Liver (tissue), 9 donors: ENCODE measurements around the gene PIGT. TPM values are rescaled to one million over a fixed set of nuclear protein-coding genes. Genes with fewer than 3 reads are reported as not detected.
A peak's percentile ranks its signal among the peaks of the same experiment; 100 is the strongest.

Experiments
- DNase-seq: peaks from one replicate; pipeline ENCODE4 v3.0.0-alpha.2; 2017; ENCODE audit warnings: low spot score
- H3K27ac ChIP-seq, 2 donors: one replicate each; pipeline ENCODE4 v1.7.0; 2013; ENCODE audit warnings: inconsistent platforms in 2 of 2, low read length in 2 of 2, control low read depth in 1 of 2, low read depth in 1 of 2, mild to moderate bottlenecking in 1 of 2
- H3K27me3 ChIP-seq, 4 donors: one replicate each; pipeline versions ENCODE4 v1.6.1 to v1.7.0; 2013; ENCODE audit warnings: low read length in 3 of 4, inconsistent platforms in 1 of 4, mild to moderate bottlenecking in 1 of 4, moderate library complexity in 1 of 4; ENCODE audit not compliant: control insufficient read depth in 4 of 4, insufficient read depth in 4 of 4
- H3K36me3 ChIP-seq, 4 donors: one replicate each; pipeline versions ENCODE4 v1.6.1 to v1.7.0; 2013; ENCODE audit warnings: low read length in 3 of 4, mild to moderate bottlenecking in 3 of 4, low read depth in 1 of 4, moderate library complexity in 1 of 4; ENCODE audit not compliant: control insufficient read depth in 4 of 4, insufficient read depth in 3 of 4
- H3K4me1 ChIP-seq, 4 donors: one replicate each; pipeline versions ENCODE4 v1.6.1 to v1.7.0; 2013; ENCODE audit warnings: low read length in 3 of 4, mild to moderate bottlenecking in 3 of 4, moderate library complexity in 1 of 4; ENCODE audit not compliant: control insufficient read depth in 4 of 4, insufficient read depth in 4 of 4
- H3K4me3 ChIP-seq, 3 donors: one replicate each; pipeline versions ENCODE4 v1.6.1 to v1.7.0; 2013; ENCODE audit warnings: low read length in 3 of 3, control low read depth in 1 of 3, low read depth in 1 of 3, mild to moderate bottlenecking in 1 of 3
- H3K9ac ChIP-seq, 2 donors: one replicate each; pipeline ENCODE4 v1.7.0; 2013; ENCODE audit warnings: low read length in 2 of 2, mild to moderate bottlenecking in 2 of 2, moderate library complexity in 2 of 2, control low read depth in 1 of 2, low read depth in 1 of 2
- H3K9me3 ChIP-seq, 4 donors: one replicate each; pipeline versions ENCODE4 v1.6.1 to v1.7.0; 2013; ENCODE audit warnings: low read length in 3 of 4; ENCODE audit not compliant: control insufficient read depth in 4 of 4
- EGR1 ChIP-seq, 2 donors: IDR thresholded peaks; 2 replicates each; pipeline ENCODE4 v1.6.1; 2016 to 2018; ENCODE audit warnings: antibody characterized with exemption in 2 of 2, low read depth in 2 of 2
- FOXA1 ChIP-seq: IDR thresholded peaks from 2 replicates; pipeline ENCODE4 v1.6.1; 2016; ENCODE audit warnings: antibody characterized with exemption
- FOXA2 ChIP-seq: IDR thresholded peaks from 2 replicates; pipeline ENCODE4 v1.6.1; 2016; ENCODE audit warnings: antibody characterized with exemption
- GABPA ChIP-seq, 2 donors: IDR thresholded peaks in 1 of 2; conservative IDR thresholded peaks in 1 of 2; 2 replicates each; pipeline ENCODE4 v1.6.1; 2016; ENCODE audit warnings: antibody characterized with exemption in 2 of 2, mild to moderate bottlenecking in 1 of 2, moderate library complexity in 1 of 2
- HNF4A ChIP-seq, 2 donors: conservative IDR thresholded peaks; 2 replicates each; pipeline ENCODE4 v1.6.1; 2016; ENCODE audit warnings: antibody characterized with exemption in 2 of 2, mild to moderate bottlenecking in 2 of 2
- HNF4G ChIP-seq: IDR thresholded peaks from 2 replicates; pipeline ENCODE4 v1.6.1; 2016; ENCODE audit warnings: antibody characterized with exemption
- JUND ChIP-seq, 2 donors: IDR thresholded peaks; 2 replicates each; pipeline ENCODE4 v1.6.1; 2016; ENCODE audit warnings: antibody characterized with exemption in 2 of 2
- NR2F2 ChIP-seq: IDR thresholded peaks from 2 replicates; pipeline ENCODE4 v1.6.1; 2016; ENCODE audit warnings: antibody characterized with exemption
- REST ChIP-seq: IDR thresholded peaks from 2 replicates; pipeline ENCODE4 v1.6.1; 2016; ENCODE audit warnings: antibody characterized with exemption, mild to moderate bottlenecking
- RXRA ChIP-seq, 2 donors: IDR thresholded peaks; 2 replicates each; pipeline ENCODE4 v1.6.1; 2017 to 2018; ENCODE audit warnings: antibody characterized with exemption in 2 of 2, mild to moderate bottlenecking in 1 of 2
- SP1 ChIP-seq: IDR thresholded peaks from 2 replicates; pipeline ENCODE4 v1.6.1; 2018; ENCODE audit warnings: antibody characterized with exemption, mild to moderate bottlenecking
- TAF1 ChIP-seq: conservative IDR thresholded peaks from 2 replicates; pipeline ENCODE4 v1.6.1; 2016; ENCODE audit warnings: antibody characterized with exemption, mild to moderate bottlenecking
- YY1 ChIP-seq: IDR thresholded peaks from 2 replicates; pipeline ENCODE4 v1.6.1; 2016; ENCODE audit warnings: antibody characterized with exemption, mild to moderate bottlenecking
- ZBTB33 ChIP-seq: IDR thresholded peaks from 2 replicates; pipeline ENCODE4 v1.6.1; 2016; ENCODE audit warnings: antibody characterized with exemption
- WGBS: extraction: QIAGEN DNeasy Blood & Tissue Kit; methylation state at CpG from one replicate; pipeline ENCODE4 v1.1.7; 2013; 5-methylcytosine and 5-hydroxymethylcytosine counted together
- polyA plus RNA-seq, 2 donors: library from polyadenylated mRNA; stranded (reverse) in 1 of 2; unstranded in 1 of 2; fragments of 200-250 nt in 1 of 2; fragments of >200 nt in 1 of 2; fragmentation: Nextera tagmentation in 1 of 2; extraction: Ambion mirVana in 1 of 2; gene quantifications; one replicate each; pipeline versions ENCODE4 v1.2.1 to v1.2.3, GENCODE V29; 2013 to 2015
- total RNA-seq, 2 donors: library from RNA; depleted of rRNA; stranded (reverse); fragments of >200 nt; gene quantifications; one replicate each; pipeline ENCODE4 v1.2.3, GENCODE V29; 2014
- TF ChIP-seq, protein P1 (sequence below): fragments of 150-350 bp; IDR thresholded peaks from 2 replicates; pipeline ENCODE4 v1.5.1; 2017; ENCODE audit warnings: improper control_type of control experiment, low read depth, low read length; ENCODE audit not compliant: missing input control
- TF ChIP-seq, protein P2 (sequence below): IDR thresholded peaks from 2 replicates; pipeline ENCODE4 v1.6.1; 2016; ENCODE audit warnings: antibody characterized with exemption
- donor health status: healthy.
- donor health status: healthy.
- donor health status: healthy.
- donor health status: healthy.
- donor health status: healthy.

PIGT gene
- total and polyA plus RNA-seq, 4 donors: 14.4 to 64.5 (median 34.1) TPM

GRCh38 chr20:45407783-45408645 is 7.9 kb upstream of the PIGT start, which contains the start of gene DBNDD2:
Gene DBNDD2, plus strand, starts transcription at chr20:45408289. Its CDS starts 179 bp downstream, at chr20:45408468.
- peaks cover 0 to 2% (median 0%) of the 10 kb centered on the region in 4 donors for H3K27me3 ChIP-seq
- DNase-seq: no peak
- no peaks in the 10 kb centered on the region for H3K9me3 ChIP-seq
- peak within 1 kb of the TSS in 1 of 2 donors; percentile 70 for H3K27ac ChIP-seq
- peak within 1 kb of the TSS; percentile 5 to 73 (median 21) for H3K4me3 ChIP-seq
- peaks cover 0 to 19% (median 11%) of the 10 kb centered on the region in 4 donors for H3K4me1 ChIP-seq
- no peak within 1 kb of the TSS for H3K9ac ChIP-seq
- peaks cover 0 to 3% (median 1%) of the 10 kb centered on the region in 4 donors for H3K36me3 ChIP-seq
- 89% methylated on average over 21 of the region's 21 CpGs for WGBS
- TF ChIP-seq EGR1 (IDR thresholded peaks at IDR 0.05; ENCODE audit: low read depth in 2 of 2) (no peak), SP1 (no peak), JUND (IDR thresholded peaks at IDR 0.05) (no peak), FOXA2 (no peak), NR2F2 (no peak), HNF4A (conservative IDR thresholded peaks at IDR 0.05) (no peak), ZBTB33 (no peak), TAF1 (no peak), FOXA1 (no peak), REST (no peak), YY1 (no peak)
- TF ChIP-seq, protein P1, sequence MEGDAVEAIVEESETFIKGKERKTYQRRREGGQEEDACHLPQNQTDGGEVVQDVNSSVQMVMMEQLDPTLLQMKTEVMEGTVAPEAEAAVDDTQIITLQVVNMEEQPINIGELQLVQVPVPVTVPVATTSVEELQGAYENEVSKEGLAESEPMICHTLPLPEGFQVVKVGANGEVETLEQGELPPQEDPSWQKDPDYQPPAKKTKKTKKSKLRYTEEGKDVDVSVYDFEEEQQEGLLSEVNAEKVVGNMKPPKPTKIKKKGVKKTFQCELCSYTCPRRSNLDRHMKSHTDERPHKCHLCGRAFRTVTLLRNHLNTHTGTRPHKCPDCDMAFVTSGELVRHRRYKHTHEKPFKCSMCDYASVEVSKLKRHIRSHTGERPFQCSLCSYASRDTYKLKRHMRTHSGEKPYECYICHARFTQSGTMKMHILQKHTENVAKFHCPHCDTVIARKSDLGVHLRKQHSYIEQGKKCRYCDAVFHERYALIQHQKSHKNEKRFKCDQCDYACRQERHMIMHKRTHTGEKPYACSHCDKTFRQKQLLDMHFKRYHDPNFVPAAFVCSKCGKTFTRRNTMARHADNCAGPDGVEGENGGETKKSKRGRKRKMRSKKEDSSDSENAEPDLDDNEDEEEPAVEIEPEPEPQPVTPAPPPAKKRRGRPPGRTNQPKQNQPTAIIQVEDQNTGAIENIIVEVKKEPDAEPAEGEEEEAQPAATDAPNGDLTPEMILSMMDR: no peak
- TF ChIP-seq, protein P2, sequence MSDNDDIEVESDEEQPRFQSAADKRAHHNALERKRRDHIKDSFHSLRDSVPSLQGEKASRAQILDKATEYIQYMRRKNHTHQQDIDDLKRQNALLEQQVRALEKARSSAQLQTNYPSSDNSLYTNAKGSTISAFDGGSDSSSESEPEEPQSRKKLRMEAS: no peak

DNA sequence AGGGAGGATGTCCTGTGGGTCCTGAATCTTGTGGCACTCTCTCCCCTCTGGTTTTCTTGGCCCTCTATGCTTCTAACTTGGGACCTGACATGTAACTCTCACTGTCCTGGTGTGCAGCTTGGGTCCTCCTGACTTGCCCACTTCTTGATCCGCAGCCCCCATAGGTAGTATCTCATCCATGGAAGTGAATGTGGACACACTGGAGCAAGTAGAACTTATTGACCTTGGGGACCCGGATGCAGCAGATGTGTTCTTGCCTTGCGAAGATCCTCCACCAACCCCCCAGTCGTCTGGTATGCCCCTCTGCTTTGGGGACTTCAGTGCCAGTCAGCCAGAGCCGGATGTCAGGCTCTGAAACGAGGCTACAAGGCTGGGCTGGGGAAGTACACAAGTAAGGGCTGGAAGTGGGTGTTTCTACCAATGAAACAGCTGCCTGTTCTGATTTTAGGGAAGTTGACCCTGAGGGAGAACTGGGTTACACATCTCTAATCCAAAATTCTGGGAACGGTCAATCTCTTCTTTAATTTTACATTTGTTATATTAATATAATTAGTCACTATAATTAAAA is 7.2 kb upstream of the PIGT start:
- Histone ChIP-seq H3K27me3 (peaks cover 0 to 2% (median 0%) of the 10 kb centered on the region in 4 donors), H3K4me1 (peaks cover 0 to 19% (median 11%) of the 10 kb centered on the region in 4 donors), H3K36me3 (peaks cover 0 to 3% (median 1%) of the 10 kb centered on the region in 4 donors), H3K4me3 (no peak overlapping the region), H3K9ac (no peak overlapping the region), H3K27ac (no peak overlapping the region), H3K9me3 (no peaks in the 10 kb centered on the region)
- 79% methylated on average over 7 of the region's 7 CpGs for WGBS
- DNase-seq: no peak
- no peak for TF ChIP-seq GABPA (IDR thresholded peaks at IDR 0.05 in 1 of 2, conservative IDR thresholded peaks at IDR 0.05 in 1 of 2)
- no peak for TF ChIP-seq HNF4G
- no peak for TF ChIP-seq JUND (IDR thresholded peaks at IDR 0.05)
- no peak for TF ChIP-seq ZBTB33
- TF ChIP-seq REST: no peak
- no peak for TF ChIP-seq RXRA (IDR thresholded peaks at IDR 0.05)
- no peak for TF ChIP-seq TAF1
- no peak for TF ChIP-seq FOXA2
